Coronary artery (tissue), 2 donors: ENCODE results near the gene TRIM69.

Experiments
- DNase-seq: peaks from one replicate; pipeline ENCODE4 v3.0.0-alpha.2; 2017; ENCODE audit warnings: low spot score
- H3K27ac ChIP-seq, 2 donors: fragments of 200-600 bp; sonication (generic); one replicate each; pipeline ENCODE4 v1.5.1; 2016 to 2019
- H3K4me3 ChIP-seq: fragments of 200-600 bp; sonication (generic); 2 replicates; pipeline ENCODE4 v1.5.1; 2016; ENCODE audit warnings: mild to moderate bottlenecking, moderate library complexity
- TF ChIP-seq, protein P1 (sequence below): fragments of 200-600 bp; sonication (generic); IDR thresholded peaks from one replicate; pipeline ENCODE4 v1.5.1; 2019; ENCODE audit warnings: antibody characterized with exemption

Gene TRIM69

DNA sequence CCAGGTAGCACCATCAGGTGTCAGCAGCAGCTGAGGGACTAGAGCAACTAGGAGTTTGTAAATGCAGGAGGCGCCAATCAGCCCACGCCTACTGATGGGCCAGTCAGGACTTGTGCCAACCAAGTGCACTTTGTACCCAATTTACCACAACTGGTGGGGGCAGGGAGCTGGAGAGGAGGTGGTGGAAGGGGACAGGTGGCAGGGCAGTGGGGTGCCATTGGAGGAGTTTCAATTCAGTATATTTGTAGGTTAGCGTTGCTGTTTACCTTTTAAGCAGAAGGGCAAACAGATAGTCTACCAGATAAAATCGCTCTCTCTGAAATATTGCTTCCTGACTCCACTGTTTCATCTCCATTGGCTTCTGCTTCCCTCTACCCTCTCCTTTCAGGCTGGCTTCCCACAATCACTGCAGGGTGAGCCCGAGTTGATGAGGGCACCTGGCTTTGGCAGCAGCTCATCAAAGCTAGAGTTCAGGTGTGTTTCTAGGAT lies 75.7 kb downstream of the TRIM69 start:
- Histone ChIP-seq H3K27ac (no peak overlapping the region), H3K4me3 (no peak overlapping the region)
- TF ChIP-seq, protein P1, sequence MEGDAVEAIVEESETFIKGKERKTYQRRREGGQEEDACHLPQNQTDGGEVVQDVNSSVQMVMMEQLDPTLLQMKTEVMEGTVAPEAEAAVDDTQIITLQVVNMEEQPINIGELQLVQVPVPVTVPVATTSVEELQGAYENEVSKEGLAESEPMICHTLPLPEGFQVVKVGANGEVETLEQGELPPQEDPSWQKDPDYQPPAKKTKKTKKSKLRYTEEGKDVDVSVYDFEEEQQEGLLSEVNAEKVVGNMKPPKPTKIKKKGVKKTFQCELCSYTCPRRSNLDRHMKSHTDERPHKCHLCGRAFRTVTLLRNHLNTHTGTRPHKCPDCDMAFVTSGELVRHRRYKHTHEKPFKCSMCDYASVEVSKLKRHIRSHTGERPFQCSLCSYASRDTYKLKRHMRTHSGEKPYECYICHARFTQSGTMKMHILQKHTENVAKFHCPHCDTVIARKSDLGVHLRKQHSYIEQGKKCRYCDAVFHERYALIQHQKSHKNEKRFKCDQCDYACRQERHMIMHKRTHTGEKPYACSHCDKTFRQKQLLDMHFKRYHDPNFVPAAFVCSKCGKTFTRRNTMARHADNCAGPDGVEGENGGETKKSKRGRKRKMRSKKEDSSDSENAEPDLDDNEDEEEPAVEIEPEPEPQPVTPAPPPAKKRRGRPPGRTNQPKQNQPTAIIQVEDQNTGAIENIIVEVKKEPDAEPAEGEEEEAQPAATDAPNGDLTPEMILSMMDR: no peak
- no peak for DNase-seq

DNA sequence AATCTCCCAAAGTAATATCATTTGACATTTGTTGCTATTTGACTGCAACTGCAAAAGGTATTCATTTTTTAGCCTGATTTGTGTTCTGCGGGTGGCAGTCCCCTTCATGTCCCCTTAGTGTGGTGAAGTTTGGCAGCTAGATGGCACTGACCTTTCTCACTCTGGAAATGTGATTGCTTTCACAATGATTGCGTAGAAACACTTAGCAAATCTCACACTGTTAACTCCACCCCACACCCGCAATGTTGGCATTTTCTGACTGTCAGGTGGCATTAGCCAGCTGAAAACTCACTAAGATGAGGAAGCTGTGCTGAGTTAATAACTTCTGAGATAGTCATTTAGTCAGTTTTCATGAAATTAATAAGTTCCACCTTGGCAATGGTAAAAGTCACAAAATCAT lies 76.9 kb downstream of the TRIM69 start:
- no peak overlapping the region for H3K4me3 ChIP-seq
- TF ChIP-seq, protein P1: no peak
- DNase-seq: no peak
- H3K27ac ChIP-seq: no peak overlapping the region
